K562 (cell line): Measurements from ENCODE around the gene CIAO2A. TPM values are rescaled to one million over a fixed set of nuclear protein-coding genes. Genes with fewer than 3 reads are reported as not detected.

Experiments
- BACH1 ChIP-seq: fragments of 200-800 bp; sonication (Bioruptor generic); IDR thresholded peaks from 2 replicates; pipeline ENCODE4 v1.6.1; 2016; ENCODE audit warnings: missing genetic modification characterization, missing compliant biosample characterization
- DDX20 ChIP-seq: fragments of 450-650 bp; IDR thresholded peaks from 2 replicates; pipeline ENCODE4 v1.6.1; 2016; ENCODE audit warnings: missing genetic modification characterization, low read depth, mild to moderate bottlenecking, missing compliant biosample characterization, moderate library complexity
- ETV1 ChIP-seq: fragments of 450-650 bp; conservative IDR thresholded peaks from 2 replicates; pipeline ENCODE4 v1.6.1; 2016; ENCODE audit warnings: missing genetic modification characterization, control low read depth, low read depth, missing compliant biosample characterization
- GATAD2B ChIP-seq: fragments of 450-650 bp; IDR thresholded peaks from 2 replicates; pipeline ENCODE4 v1.6.1; 2017; ENCODE audit warnings: mild to moderate bottlenecking, borderline replicate concordance
- KLF1 ChIP-seq: fragments of 450-650 bp; IDR thresholded peaks from 2 replicates; pipeline ENCODE4 v1.6.1; 2016; ENCODE audit warnings: missing genetic modification characterization, missing compliant biosample characterization
- MYNN ChIP-seq, 2 experiments: sonication (generic); formaldehyde crosslinking in 1 of 2; IDR thresholded peaks; 2 replicates each; pipeline versions ENCODE4 v1.5.0 to v1.6.1; 2016 to 2020; ENCODE audit warnings: antibody characterized with exemption in 1 of 2, missing genetic modification reagents in 1 of 2
- RBFOX2 ChIP-seq: fragments of 200-400 bp; formaldehyde crosslinking; IDR thresholded peaks from 2 replicates; pipeline ENCODE4 v1.6.1; 2017; ENCODE audit warnings: low read depth, mild to moderate bottlenecking, low read length, moderate library complexity
- SAP30 ChIP-seq: fragments of 200-600 bp; sonication (generic); IDR thresholded peaks from 2 replicates; pipeline ENCODE4 v1.6.1; 2012; ENCODE audit warnings: borderline replicate concordance, low read depth, mild to moderate bottlenecking, moderate library complexity, low read length, control low read depth, inconsistent platforms; ENCODE audit not compliant: insufficient read depth, poor library complexity, severe bottlenecking
- SMAD4 ChIP-seq: fragments of 250-450 bp; sonication (Bioruptor Pico); conservative IDR thresholded peaks from 2 replicates; pipeline ENCODE4 v1.8.0; 2021; ENCODE audit warnings: inconsistent platforms, mild to moderate bottlenecking, moderate library complexity
- STAT5B ChIP-seq: fragments of 250-450 bp; sonication (Bioruptor Pico); IDR thresholded peaks from 2 replicates; pipeline ENCODE4 v1.8.0; 2021; ENCODE audit warnings: mild to moderate bottlenecking, inconsistent platforms
- ZKSCAN1 ChIP-seq: fragments of 150-350 bp; IDR thresholded peaks from 2 replicates; pipeline ENCODE4 v1.6.1; 2016; ENCODE audit warnings: low read depth, low read length
- ZKSCAN8 ChIP-seq: fragments of 200-800 bp; sonication (Bioruptor generic); IDR thresholded peaks from 2 replicates; pipeline ENCODE4 v1.6.1; 2016; ENCODE audit warnings: missing genetic modification characterization, missing compliant biosample characterization
- ZNF589 ChIP-seq: fragments of 200-800 bp; sonication (Bioruptor generic); IDR thresholded peaks from 2 replicates; pipeline ENCODE4 v1.6.1; 2016; ENCODE audit warnings: low read depth, missing genetic modification characterization, missing compliant biosample characterization
- polyA plus RNA-seq, 8 experiments: library from polyadenylated mRNA; depleted of rRNA in 4 of 8; stranded (reverse) in 5 of 8; unstranded in 3 of 8; fragments of >200 nt; fragmentation: Nextera tagmentation in 2 of 8; fragmentation: Illumina TruSeq in 1 of 8; extraction: Ambion mirVana in 2 of 8; extraction: Trizol in 1 of 8; gene quantifications; 2 replicates each; pipeline versions ENCODE4 v1.2.1 to v1.2.3, GENCODE V29; 2011 to 2014; ENCODE audit warnings: inconsistent platforms in 1 of 8, missing spikeins in 1 of 8
- total RNA-seq, 7 experiments: library from RNA; depleted of rRNA in 6 of 7; stranded (reverse); fragments of >200 nt in 6 of 7; fragmentation: Illumina TruSeq in 2 of 7; extraction: Trizol in 2 of 7; gene quantifications; 2 replicates each; pipeline versions ENCODE4 v1.2.1 to v1.2.3, GENCODE V29; 2011 to 2021; ENCODE audit warnings: low replicate concordance in 1 of 7

Gene CIAO2A
- total and polyA plus RNA-seq, 9 of the 15 experiments (the other 6 are each of a cell fraction or from before 2014, with no cell fraction given): 161 to 429 (median 313) TPM

GRCh38 chr15:64071931-64072765 is 21.5 kb downstream of the CIAO2A start (continued):
- peak; percentile 56; the same call in 1 of the 2 replicates for TF ChIP-seq DDX20 (tag)
- TF ChIP-seq ZKSCAN8: peak; percentile 65; the same call in 1 of the 2 replicates
- no peak for TF ChIP-seq ZKSCAN1
- peak; percentile 50; the same call in 1 of the 2 replicates for TF ChIP-seq ZNF589 (CRISPR knock-in tag)
- TF ChIP-seq SAP30: no peak
- 0 out of 2 replicates have a peak, but pooled peaks have one; percentile 13 for TF ChIP-seq SMAD4 (CRISPR knock-in tag)
- no peak for TF ChIP-seq RBFOX2
- 0 out of 2 replicates have a peak, but pooled peaks have one; percentile 6 for TF ChIP-seq ETV1 (tag)
- peak; percentile 59; the same call in 1 of the 2 replicates for TF ChIP-seq BACH1 (tag)
- no peak for TF ChIP-seq MYNN (IDR thresholded peaks at IDR 0.05)
- TF ChIP-seq MYNN (CRISPR knock-in tag; IDR thresholded peaks at IDR 0.05): no peak
- 0 out of 2 replicates have a peak, but pooled peaks have one; percentile 19 for TF ChIP-seq KLF1 (tag)
- no peak for TF ChIP-seq STAT5B (CRISPR knock-in tag)
- no peak for TF ChIP-seq GATAD2B
- TF ChIP-seq, all 486 proteins: peak for 29
